HEK293 (cell line): Measurements from ENCODE around the gene PDE2A.
A peak's percentile ranks its signal among the peaks of the same experiment; 100 is the strongest.

ENCODE experiments used
- CTCF ChIA-PET: fragments of 350-600 bp; formaldehyde crosslinking; extraction: SDS; loops from one replicate; lab custom pipeline; 2021; ENCODE audit warnings: antibody characterized with exemption; lab: Yijun Ruan, JAX
- POLR2A ChIA-PET: fragments of 300-600 bp; formaldehyde crosslinking; extraction: SDS; loops from one replicate; lab custom pipeline; 2020; ENCODE audit warnings: antibody characterized with exemption, inconsistent platforms; lab: Yijun Ruan, JAX
- H3K27ac ChIP-seq: fragments of 200-500 bp; sonication (Bioruptor generic); 2 replicates; pipeline ENCODE4 v1.5.1; 2014; ENCODE audit warnings: low read depth, low read length, control low read depth, inconsistent platforms; ENCODE audit errors: extremely low read depth
- H3K36me3 ChIP-seq, 2 experiments: fragments of 200-500 bp in 1 of 2; sonication (Bioruptor generic) in 1 of 2; 1 replicate in 1 of 2; 2 replicates in 1 of 2; pipeline ENCODE4 v1.5.1; 2014 to 2017; ENCODE audit warnings: inconsistent platforms in 2 of 2, low read length in 2 of 2; ENCODE audit not compliant: control insufficient read depth in 2 of 2, insufficient read depth in 1 of 2
- H3K4me1 ChIP-seq: fragments of 200-500 bp; sonication (Bioruptor generic); 2 replicates; pipeline ENCODE4 v1.5.1; 2014; ENCODE audit warnings: mild to moderate bottlenecking, low read length, inconsistent platforms; ENCODE audit not compliant: control insufficient read depth, insufficient read depth
- H3K4me3 ChIP-seq: 2 replicates; pipeline ENCODE4 v1.5.1; 2011; ENCODE audit warnings: low read depth, mild to moderate bottlenecking, control low read depth, low read length, moderate library complexity
- H3K9me3 ChIP-seq: fragments of 200-500 bp; sonication (Bioruptor generic); 2 replicates; pipeline ENCODE4 v1.5.1; 2014; ENCODE audit warnings: low read depth, low read length, inconsistent platforms; ENCODE audit not compliant: control insufficient read depth, insufficient read depth
- HIC1 ChIP-seq: fragments of 450-650 bp; formaldehyde crosslinking; IDR thresholded peaks from 2 replicates; pipeline ENCODE4 v1.5.1; 2016; ENCODE audit warnings: missing biosample characterization, missing genetic modification characterization
- PRDM4 ChIP-seq: fragments of 450-650 bp; formaldehyde crosslinking; IDR thresholded peaks from 2 replicates; pipeline ENCODE4 v1.5.1; 2017; ENCODE audit warnings: missing biosample characterization, missing genetic modification characterization
- ZBTB20 ChIP-seq: fragments of 450-650 bp; formaldehyde crosslinking; IDR thresholded peaks from 2 replicates; pipeline ENCODE4 v1.5.1; 2016; ENCODE audit warnings: missing biosample characterization, missing genetic modification characterization
- ZBTB48 ChIP-seq: fragments of 450-650 bp; formaldehyde crosslinking; IDR thresholded peaks from 2 replicates; pipeline ENCODE4 v1.5.1; 2016; ENCODE audit warnings: missing biosample characterization, missing genetic modification characterization
- ZNF174 ChIP-seq: fragments of 450-650 bp; formaldehyde crosslinking; IDR thresholded peaks from 2 replicates; pipeline ENCODE4 v1.5.0; 2017; ENCODE audit warnings: missing biosample characterization, mild to moderate bottlenecking, missing genetic modification characterization
- ZNF26 ChIP-seq: fragments of 450-650 bp; formaldehyde crosslinking; IDR thresholded peaks from 2 replicates; pipeline ENCODE4 v1.5.1; 2016; ENCODE audit warnings: missing biosample characterization, missing genetic modification characterization
- ZNF433 ChIP-seq: fragments of 450-650 bp; formaldehyde crosslinking; IDR thresholded peaks from 2 replicates; pipeline ENCODE4 v1.5.1; 2016; ENCODE audit warnings: missing biosample characterization, missing genetic modification characterization, low read depth
- ZNF626 ChIP-seq: fragments of 450-650 bp; sonication (Bioruptor Pico); formaldehyde crosslinking; IDR thresholded peaks from 2 replicates; pipeline ENCODE4 v1.5.1; 2018; ENCODE audit warnings: missing biosample characterization, missing genetic modification characterization, inconsistent platforms
- ZSCAN4 ChIP-seq: fragments of 450-650 bp; formaldehyde crosslinking; IDR thresholded peaks from 2 replicates; pipeline ENCODE4 v1.5.1; 2017; ENCODE audit warnings: missing biosample characterization, missing genetic modification characterization

The PDE2A gene

GRCh38 chr11:72577271-72577721, 96.9 kb downstream of the PDE2A start:
- no peaks in the 10 kb centered on the region for H3K36me3 ChIP-seq
- TF ChIP-seq ZNF626 (no peak), ZNF174 (tag by site-specific recombination) (no peak), ZNF433 (tag by site-specific recombination) (no peak), HIC1 (tag by site-specific recombination) (no peak), ZBTB20 (tag by site-specific recombination) (no peak), ZSCAN4 (tag by site-specific recombination) (no peak)

GRCh38 chr11:72576661-72577060, 97.6 kb downstream of the PDE2A start:
- H3K4me1 ChIP-seq: no peaks in the 10 kb centered on the region; the same call in 1 of the 2 replicates
- CTCF ChIA-PET: interaction anchor here (0.7 to 2.0 kb wide), 3 partner anchors 11 to 107 kb away, joined by 4 to 6 read pairs (median 5); no protein-coding TSS in a partner anchor
- TF ChIP-seq ZNF26 (tag by site-specific recombination) (no peak), PRDM4 (tag by site-specific recombination) (peak; percentile 84)
- POLR2A ChIA-PET: no interaction called here
- no peak overlapping the region for H3K27ac ChIP-seq
- no peaks in the 10 kb centered on the region for H3K36me3 ChIP-seq
- H3K4me3 ChIP-seq: no peak overlapping the region
- H3K9me3 ChIP-seq: no peaks in the 10 kb centered on the region

More at GRCh38 chr11:72577271-72577721, 96.9 kb downstream of the PDE2A start:
- no peaks in the 10 kb centered on the region for H3K9me3 ChIP-seq
- ChIA-PET CTCF (interaction anchor here (0.7 to 2.0 kb wide), 5 partner anchors 9 to 107 kb away, joined by 4 to 8 read pairs (median 5); no protein-coding TSS in a partner anchor), POLR2A (no interaction called here)
- no peak overlapping the region for H3K4me3 ChIP-seq
- H3K4me1 ChIP-seq: no peaks in the 10 kb centered on the region; the same call in 1 of the 2 replicates
- no peak overlapping the region for H3K27ac ChIP-seq

- Histone ChIP-seq H3K36me3 (no peaks in the 10 kb centered on the region), H3K27ac (no peak overlapping the region), H3K9me3 (no peaks in the 10 kb centered on the region)
- TF ChIP-seq ZBTB48 (tag by site-specific recombination): no peak
- TF ChIP-seq, all 188 proteins: peak for 0
- no peak overlapping the region for H3K4me3 ChIP-seq
- H3K4me1 ChIP-seq: no peaks in the 10 kb centered on the region; the same call in 1 of the 2 replicates
- POLR2A ChIA-PET: interaction anchor here (0.5 kb wide), 1 partner anchor 71 kb away, joined by 4 read pairs; no protein-coding TSS in a partner anchor
- CTCF ChIA-PET: interaction anchor here (0.8 to 1.3 kb wide), 2 partner anchors 10 to 11 kb away, joined by 4 to 5 read pairs; no protein-coding TSS in a partner anchor
Measured at GRCh38 chr11:72576243-72576595, 98.0 kb downstream of the PDE2A start.
